Renal cortex interstitium (tissue), 11 donors: ENCODE results near the gene PCDHB8. TPM values are rescaled to one million over a fixed set of nuclear protein-coding genes. Genes with fewer than 3 reads are reported as not detected.
"Not testable (repeated sequence)": the region's sequence is repeated elsewhere in the genome, so short reads cannot be mapped to it uniquely, and the experiment has no call there.

Source experiments
- DNase-seq, 11 donors: peaks; one replicate each; pipeline ENCODE4 v3.0.0-alpha.2; 2013; ENCODE audit warnings: low read depth in 9 of 11, low spot score in 4 of 11; ENCODE audit errors: extremely low read depth in 1 of 11
- polyA plus RNA-seq, 3 donors: library from polyadenylated mRNA; unstranded; fragments of 120-200 nt; gene quantifications; one replicate each; pipeline ENCODE4 v1.2.1, GENCODE V29; 2013; ENCODE audit not compliant: insufficient read length in 3 of 3

Gene PCDHB8
- polyA plus RNA-seq, 3 donors, result 1.8 to 3.7 (median 2.4) TPM

DNA sequence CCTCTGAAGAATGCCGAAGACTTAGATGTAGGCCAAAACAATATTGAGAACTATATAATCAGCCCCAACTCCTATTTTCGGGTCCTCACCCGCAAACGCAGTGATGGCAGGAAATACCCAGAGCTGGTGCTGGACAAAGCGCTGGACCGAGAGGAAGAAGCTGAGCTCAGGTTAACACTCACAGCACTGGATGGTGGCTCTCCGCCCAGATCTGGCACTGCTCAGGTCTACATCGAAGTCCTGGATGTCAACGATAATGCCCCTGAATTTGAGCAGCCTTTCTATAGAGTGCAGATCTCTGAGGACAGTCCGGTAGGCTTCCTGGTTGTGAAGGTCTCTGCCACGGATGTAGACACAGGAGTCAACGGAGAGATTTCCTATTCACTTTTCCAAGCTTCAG lies 37.0 kb downstream of the PCDHB8 start:
- DNase-seq, result not testable (repeated sequence)

DNA sequence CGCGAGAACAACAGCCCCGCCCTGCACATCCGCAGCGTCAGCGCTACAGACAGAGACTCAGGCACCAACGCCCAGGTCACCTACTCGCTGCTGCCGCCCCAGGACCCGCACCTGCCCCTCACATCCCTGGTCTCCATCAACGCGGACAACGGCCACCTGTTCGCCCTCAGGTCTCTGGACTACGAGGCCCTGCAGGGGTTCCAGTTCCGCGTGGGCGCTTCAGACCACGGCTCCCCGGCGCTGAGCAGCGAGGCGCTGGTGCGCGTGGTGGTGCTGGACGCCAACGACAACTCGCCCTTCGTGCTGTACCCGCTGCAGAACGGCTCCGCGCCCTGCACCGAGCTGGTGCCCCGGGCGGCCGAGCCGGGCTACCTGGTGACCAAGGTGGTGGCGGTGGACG lies 37.9 kb downstream of the PCDHB8 start:
- not testable (repeated sequence) for DNase-seq

DNA sequence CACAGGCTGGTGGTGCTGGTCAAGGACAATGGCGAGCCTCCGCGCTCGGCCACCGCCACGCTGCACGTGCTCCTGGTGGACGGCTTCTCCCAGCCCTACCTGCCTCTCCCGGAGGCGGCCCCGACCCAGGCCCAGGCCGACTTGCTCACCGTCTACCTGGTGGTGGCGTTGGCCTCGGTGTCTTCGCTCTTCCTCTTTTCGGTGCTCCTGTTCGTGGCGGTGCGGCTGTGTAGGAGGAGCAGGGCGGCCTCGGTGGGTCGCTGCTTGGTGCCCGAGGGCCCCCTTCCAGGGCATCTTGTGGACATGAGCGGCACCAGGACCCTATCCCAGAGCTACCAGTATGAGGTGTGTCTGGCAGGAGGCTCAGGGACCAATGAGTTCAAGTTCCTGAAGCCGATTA lies 38.4 kb downstream of the PCDHB8 start:
- not testable (repeated sequence) for DNase-seq

DNA sequence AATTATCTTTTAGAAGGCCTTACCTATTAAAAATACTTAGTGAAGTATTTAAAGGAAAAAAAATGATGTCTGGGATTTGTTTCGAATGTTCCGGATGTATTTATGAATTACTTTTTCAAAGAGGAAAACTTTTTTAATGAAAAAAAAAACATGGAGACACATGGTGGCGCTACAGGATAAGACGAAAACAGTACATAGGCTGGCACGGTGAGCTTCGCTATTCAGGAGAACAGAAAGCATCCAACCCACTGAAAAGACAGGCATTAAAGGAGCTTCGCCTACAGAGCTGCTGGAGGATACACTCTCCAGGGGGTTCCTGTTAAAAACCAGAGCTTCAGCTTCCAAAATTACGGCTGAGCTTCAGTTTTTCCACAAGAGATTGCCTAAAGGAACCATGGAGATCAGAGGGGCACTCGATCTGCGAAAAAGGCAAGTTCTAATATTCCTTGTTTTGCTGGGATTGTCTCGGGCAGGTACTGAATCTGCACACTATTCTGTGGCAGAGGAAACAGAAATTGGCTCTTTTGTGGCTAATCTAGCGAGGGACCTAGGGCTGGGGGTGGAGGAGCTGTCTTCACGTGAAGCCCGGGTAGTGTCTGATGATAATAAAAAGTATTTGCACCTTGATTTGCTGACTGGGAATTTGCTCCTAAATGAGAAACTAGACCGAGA lies 45.7 kb downstream of the PCDHB8 start, which contains the start of gene PCDHB14:
Gene PCDHB14, plus strand, starts transcription at position 232 of the 672 bp plus-strand sequence. Its CDS starts 163 bp downstream, at position 395.
- peak in 1 of 11 donors; percentile 12 for DNase-seq

DNA sequence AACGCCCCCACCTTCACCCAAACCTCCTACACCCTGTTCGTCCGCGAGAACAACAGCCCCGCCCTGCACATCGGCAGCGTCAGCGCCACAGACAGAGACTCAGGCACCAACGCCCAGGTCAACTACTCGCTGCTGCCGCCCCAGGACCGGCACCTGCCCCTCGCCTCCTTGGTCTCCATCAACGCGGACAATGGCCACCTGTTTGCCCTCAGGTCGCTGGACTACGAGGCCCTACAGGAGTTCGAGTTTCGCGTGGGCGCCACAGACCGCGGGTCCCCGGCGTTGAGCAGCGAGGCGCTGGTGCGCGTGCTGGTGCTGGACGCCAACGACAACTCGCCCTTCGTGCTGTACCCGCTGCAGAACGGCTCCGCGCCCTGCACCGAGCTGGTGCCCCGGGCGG lies 47.3 kb downstream of the PCDHB8 start:
- not testable (repeated sequence) for DNase-seq

DNA sequence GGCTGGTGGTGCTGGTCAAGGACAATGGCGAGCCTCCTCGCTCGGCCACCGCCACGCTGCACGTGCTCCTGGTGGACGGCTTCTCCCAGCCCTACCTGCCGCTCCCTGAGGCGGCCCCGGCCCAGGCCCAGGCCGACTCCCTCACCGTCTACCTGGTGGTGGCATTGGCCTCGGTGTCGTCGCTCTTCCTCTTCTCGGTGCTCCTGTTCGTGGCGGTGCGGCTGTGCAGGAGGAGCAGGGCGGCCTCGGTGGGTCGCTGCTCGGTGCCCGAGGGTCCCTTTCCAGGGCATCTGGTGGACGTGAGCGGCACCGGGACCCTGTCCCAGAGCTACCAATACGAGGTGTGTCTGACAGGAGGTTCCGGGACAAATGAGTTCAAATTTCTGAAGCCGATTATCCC lies 47.8 kb downstream of the PCDHB8 start:
- DNase-seq, result not testable (repeated sequence)

Other genes with a start within 250 kb of the PCDHB8 start
- gene PCDHAC2, start 211.3 kb upstream of the PCDHB8 start, polyA plus RNA-seq, result under 1 TPM; 0.52 to 0.65 (median 0.64) TPM
- under 1 TPM; 0.04 to 0.12 (median 0.12) TPM for gene PCDHB1, start 126.4 kb upstream of the PCDHB8 start, polyA plus RNA-seq
- gene PCDHB2, start 83.2 kb upstream of the PCDHB8 start, polyA plus RNA-seq, result 10 to 100 TPM in 1 of 3 donors, 1 to 10 TPM in 2; 4.9 to 11.5 (median 5.1) TPM
- 1 to 10 TPM; 3.3 to 3.9 (median 3.5) TPM for gene PCDHB3, start 77.3 kb upstream of the PCDHB8 start, polyA plus RNA-seq
- 1 to 10 TPM; 1.2 to 2.6 (median 1.7) TPM for gene PCDHB4, start 56.0 kb upstream of the PCDHB8 start, polyA plus RNA-seq
- gene PCDHB5, start 42.6 kb upstream of the PCDHB8 start, polyA plus RNA-seq, result 1 to 10 TPM; 6.0 to 9.0 (median 8.5) TPM
- gene PCDHB6, start 27.7 kb upstream of the PCDHB8 start, polyA plus RNA-seq, result 1 to 10 TPM; 2.4 to 3.2 (median 3.0) TPM
- 1 to 10 TPM; 4.0 to 4.4 (median 4.2) TPM for gene PCDHB7, start 5.1 kb upstream of the PCDHB8 start, polyA plus RNA-seq
- gene PCDHB16, start 4.6 kb downstream of the PCDHB8 start, polyA plus RNA-seq, result 1 to 10 TPM; 5.0 to 7.6 (median 5.1) TPM
- 1 to 10 TPM; 4.1 to 4.4 (median 4.3) TPM for gene PCDHB9, start 9.4 kb downstream of the PCDHB8 start, polyA plus RNA-seq
- gene PCDHB10, start 14.6 kb downstream of the PCDHB8 start, polyA plus RNA-seq, result 1 to 10 TPM; 4.8 to 7.5 (median 6.8) TPM
- 1 to 10 TPM; 4.0 to 6.3 (median 4.7) TPM for gene PCDHB11, start 21.8 kb downstream of the PCDHB8 start, polyA plus RNA-seq
- gene PCDHB12, start 30.9 kb downstream of the PCDHB8 start, polyA plus RNA-seq, result 1 to 10 TPM; 4.6 to 5.1 (median 5.0) TPM
- 1 to 10 TPM; 6.9 to 7.9 (median 7.2) TPM for gene PCDHB13, start 36.1 kb downstream of the PCDHB8 start, polyA plus RNA-seq
- gene PCDHB14, start 45.6 kb downstream of the PCDHB8 start, polyA plus RNA-seq, result 10 to 100 TPM in 2 of 3 donors, 1 to 10 TPM in 1; 9.5 to 11.6 (median 10.6) TPM
- gene PCDHB15, start 67.6 kb downstream of the PCDHB8 start, polyA plus RNA-seq, result 10 to 100 TPM; 13.2 to 15.0 (median 14.9) TPM
- under 1 TPM in 2 of 3 donors, not detected in 1; 0.14 to 0.35 TPM for gene SLC25A2, start 126.3 kb downstream of the PCDHB8 start, polyA plus RNA-seq
- 100 to 1,000 TPM; 134 to 184 (median 157) TPM for gene TAF7, start 143.0 kb downstream of the PCDHB8 start, polyA plus RNA-seq
- gene PCDHGA1, start 152.7 kb downstream of the PCDHB8 start, polyA plus RNA-seq, result 1 to 10 TPM in 2 of 3 donors, under 1 TPM in 1; 0.92 to 1.2 (median 1.0) TPM
- 1 to 10 TPM; 6.0 to 7.9 (median 6.1) TPM for gene PCDHGA2, start 161.0 kb downstream of the PCDHB8 start, polyA plus RNA-seq
- gene PCDHGA3, start 166.0 kb downstream of the PCDHB8 start, polyA plus RNA-seq, result 1 to 10 TPM; 3.1 to 4.2 (median 3.6) TPM
- gene PCDHGB1, start 172.3 kb downstream of the PCDHB8 start, polyA plus RNA-seq, result 1 to 10 TPM; 1.5 to 2.5 (median 2.2) TPM
- gene PCDHGA4, start 177.2 kb downstream of the PCDHB8 start, polyA plus RNA-seq, result 1 to 10 TPM; 2.0 to 3.4 (median 2.2) TPM
- gene PCDHGB2, start 182.2 kb downstream of the PCDHB8 start, polyA plus RNA-seq, result 1 to 10 TPM; 3.5 to 4.3 (median 3.8) TPM
- 1 to 10 TPM; 2.1 to 2.7 (median 2.6) TPM for gene PCDHGA5, start 186.4 kb downstream of the PCDHB8 start, polyA plus RNA-seq
- 1 to 10 TPM; 2.1 to 2.5 (median 2.5) TPM for gene PCDHGB3, start 192.5 kb downstream of the PCDHB8 start, polyA plus RNA-seq
- 1 to 10 TPM; 6.5 to 8.0 (median 7.2) TPM for gene PCDHGA6, start 196.1 kb downstream of the PCDHB8 start, polyA plus RNA-seq
- gene PCDHGA7, start 205.0 kb downstream of the PCDHB8 start, polyA plus RNA-seq, result 1 to 10 TPM; 2.0 to 2.7 (median 2.5) TPM
- 1 to 10 TPM; 4.9 to 6.5 (median 6.1) TPM for gene PCDHGB4, start 209.9 kb downstream of the PCDHB8 start, polyA plus RNA-seq
- 1 to 10 TPM in 1 of 3 donors, under 1 TPM in 2; 0.58 to 1.0 (median 0.61) TPM for gene PCDHGA8, start 214.8 kb downstream of the PCDHB8 start, polyA plus RNA-seq
- 10 to 100 TPM in 2 of 3 donors, 1 to 10 TPM in 1; 8.6 to 11.5 (median 10.8) TPM for gene PCDHGB5, start 220.2 kb downstream of the PCDHB8 start, polyA plus RNA-seq
- 1 to 10 TPM; 3.6 to 6.2 (median 5.4) TPM for gene PCDHGA9, start 225.0 kb downstream of the PCDHB8 start, polyA plus RNA-seq
- gene PCDHGB6, start 230.2 kb downstream of the PCDHB8 start, polyA plus RNA-seq, result 1 to 10 TPM; 6.7 to 7.6 (median 7.6) TPM
- 1 to 10 TPM; 3.0 to 3.7 (median 3.3) TPM for gene PCDHGA10, start 235.2 kb downstream of the PCDHB8 start, polyA plus RNA-seq
- 10 to 100 TPM; 15.2 to 16.6 (median 15.7) TPM for gene PCDHGB7, start 239.9 kb downstream of the PCDHB8 start, polyA plus RNA-seq
- gene PCDHGA11, start 243.3 kb downstream of the PCDHB8 start, polyA plus RNA-seq, result 1 to 10 TPM; 3.9 to 5.4 (median 5.2) TPM